GM23338 (cell line): ENCODE data around the gene LFNG. TPM values are rescaled to one million over a fixed set of nuclear protein-coding genes. Genes with fewer than 3 reads are reported as not detected.

Source experiments
- ATAC-seq: fragments of 200-7000 bp; cut with Tn5 transposase; 3 replicates; pipeline ENCODE4 v1.9.1; 2020
- DNase-seq: peaks from one replicate; pipeline ENCODE4 v3.0.0-alpha.2; 2015; ENCODE audit warnings: low spot score
- H2AFZ ChIP-seq: fragments of 200-600 bp; sonication (generic); 2 replicates; pipeline ENCODE4 v1.8.0; 2016; ENCODE audit warnings: antibody characterized with exemption, mild to moderate bottlenecking, moderate library complexity
- H3F3A ChIP-seq: fragments of 200-600 bp; sonication (generic); replicated peaks from 2 replicates; pipeline ENCODE4 v1.8.0; 2017; ENCODE audit warnings: antibody characterized with exemption, mixed run types, low read depth
- H3K27ac ChIP-seq: fragments of 200-600 bp; sonication (generic); 2 replicates; pipeline ENCODE4 v1.6.1; 2016; ENCODE audit warnings: low read depth
- H3K27me3 ChIP-seq: fragments of 200-600 bp; sonication (generic); 2 replicates; pipeline ENCODE4 v1.8.0; 2016; ENCODE audit warnings: mild to moderate bottlenecking, mixed run types, moderate library complexity; ENCODE audit not compliant: insufficient read depth
- H3K36me3 ChIP-seq: fragments of 200-600 bp; sonication (generic); 2 replicates; pipeline ENCODE4 v1.8.0; 2016; ENCODE audit warnings: mild to moderate bottlenecking; ENCODE audit not compliant: insufficient read depth
- H3K4me1 ChIP-seq: fragments of 200-600 bp; sonication (generic); 2 replicates; pipeline ENCODE4 v1.8.0; 2016; ENCODE audit warnings: mild to moderate bottlenecking, moderate library complexity; ENCODE audit not compliant: insufficient read depth
- H3K4me2 ChIP-seq: fragments of 200-600 bp; sonication (generic); 2 replicates; pipeline ENCODE4 v1.7.1; 2017; ENCODE audit warnings: mixed run types
- H3K4me3 ChIP-seq: fragments of 200-600 bp; sonication (generic); 2 replicates; pipeline ENCODE4 v1.6.1; 2016; ENCODE audit warnings: mixed run types
- H3K79me2 ChIP-seq: fragments of 200-600 bp; sonication (generic); replicated peaks from 2 replicates; pipeline ENCODE4 v1.8.0; 2017; ENCODE audit warnings: mild to moderate bottlenecking; ENCODE audit not compliant: insufficient read depth
- H3K9me2 ChIP-seq: fragments of 200-600 bp; sonication (generic); 2 replicates; pipeline ENCODE4 v1.8.0; 2017; ENCODE audit not compliant: insufficient read depth
- H4K20me1 ChIP-seq: fragments of 200-600 bp; sonication (generic); replicated peaks from 2 replicates; pipeline ENCODE4 v1.8.0; 2017; ENCODE audit warnings: mild to moderate bottlenecking; ENCODE audit not compliant: insufficient read depth
- H3K27ac Mint-ChIP-seq: 2 replicates; pipeline ENCODE4 v1.8.0; 2020; ENCODE audit warnings: inconsistent platforms, mild to moderate bottlenecking, moderate library complexity, mixed read lengths
- H3K27me3 Mint-ChIP-seq: 3 replicates; pipeline ENCODE4 v1.8.0; 2022; ENCODE audit warnings: low read depth, mild to moderate bottlenecking, moderate library complexity, mixed read lengths, inconsistent platforms; ENCODE audit not compliant: insufficient read depth, poor library complexity
- H3K36me3 Mint-ChIP-seq: 3 replicates; pipeline ENCODE4 v1.8.0; 2021; ENCODE audit warnings: low read depth, mild to moderate bottlenecking, inconsistent platforms, moderate library complexity, mixed read lengths
- H3K4me1 Mint-ChIP-seq: 3 replicates; pipeline ENCODE4 v1.8.0; 2020; ENCODE audit warnings: mild to moderate bottlenecking, inconsistent platforms, mixed read lengths
- H3K4me3 Mint-ChIP-seq: 3 replicates; pipeline ENCODE4 v1.8.0; 2021; ENCODE audit warnings: moderate library complexity, mild to moderate bottlenecking, inconsistent platforms, mixed read lengths
- H3K9me3 Mint-ChIP-seq: 3 replicates; pipeline ENCODE4 v1.8.0; 2020; ENCODE audit warnings: moderate library complexity, mild to moderate bottlenecking, inconsistent platforms, mixed read lengths
- CREB1 ChIP-seq: fragments of 250-450 bp; sonication (Bioruptor Pico); IDR thresholded peaks from 2 replicates; pipeline ENCODE4 v1.5.0; 2020; ENCODE audit warnings: low read depth, mild to moderate bottlenecking, moderate library complexity
- CTCF ChIP-seq, 2 experiments: fragments of 200-600 bp in 1 of 2; sonication (generic) in 1 of 2; conservative IDR thresholded peaks; 2 replicates each; pipeline versions ENCODE4 v1.5.1 to v1.6.1; 2016 to 2017; ENCODE audit warnings: antibody characterized with exemption in 2 of 2, low read depth in 2 of 2, mild to moderate bottlenecking in 2 of 2, moderate library complexity in 1 of 2
- ETS1 ChIP-seq: IDR thresholded peaks from 2 replicates; pipeline ENCODE4 v1.6.1; 2016; ENCODE audit warnings: antibody characterized with exemption
- EZH2 ChIP-seq: fragments of 200-600 bp; sonication (generic); IDR thresholded peaks from one replicate; pipeline ENCODE4 v1.8.0; 2017; ENCODE audit warnings: antibody characterized with exemption, mild to moderate bottlenecking, low read depth; ENCODE audit not compliant: unreplicated experiment
- JUNB ChIP-seq: IDR thresholded peaks from one replicate; pipeline ENCODE4 v1.6.1; 2016; ENCODE audit warnings: antibody characterized with exemption; ENCODE audit not compliant: unreplicated experiment
- NANOG ChIP-seq: IDR thresholded peaks from 2 replicates; pipeline ENCODE4 v1.6.1; 2016; ENCODE audit warnings: antibody characterized with exemption, borderline replicate concordance
- POLR2AphosphoS5 ChIP-seq: IDR thresholded peaks from 2 replicates; pipeline ENCODE4 v1.6.1; 2016; ENCODE audit warnings: antibody characterized with exemption, low read depth
- REST ChIP-seq: IDR thresholded peaks from one replicate; pipeline ENCODE4 v1.6.1; 2018; ENCODE audit warnings: antibody characterized with exemption; ENCODE audit not compliant: unreplicated experiment
- STAT1 ChIP-seq: IDR thresholded peaks from one replicate; pipeline ENCODE4 v1.6.1; 2016; ENCODE audit warnings: antibody characterized with exemption; ENCODE audit not compliant: unreplicated experiment
- ZNF114 ChIP-seq: fragments of 250-450 bp; sonication (Bioruptor Pico); IDR thresholded peaks from 2 replicates; pipeline ENCODE4 v1.5.0; 2020; ENCODE audit warnings: mild to moderate bottlenecking, moderate library complexity
- ZNF331 ChIP-seq: fragments of 250-450 bp; sonication (Bioruptor Pico); IDR thresholded peaks from 2 replicates; pipeline ENCODE4 v1.5.0; 2020; ENCODE audit warnings: low read depth, mild to moderate bottlenecking, moderate library complexity
- ZNF462 ChIP-seq: fragments of 250-450 bp; sonication (Bioruptor Pico); IDR thresholded peaks from 2 replicates; pipeline ENCODE4 v1.5.0; 2020; ENCODE audit warnings: mild to moderate bottlenecking, moderate library complexity
- polyA plus RNA-seq: library from polyadenylated mRNA; unstranded; fragments of >200 nt; fragmentation: Nextera tagmentation; extraction: Ambion mirVana; gene quantifications from 2 replicates; pipeline ENCODE4 v1.2.1, GENCODE V29; 2016
- total RNA-seq: library from RNA; depleted of rRNA; stranded (reverse); fragments of >200 nt; shearing (Covaris generic); gene quantifications from 2 replicates; pipeline ENCODE4 v1.2.3, GENCODE V29; 2014

Gene LFNG
- total and polyA plus RNA-seq, 2 experiments from 2014 or later, result 1.7 to 35.4 TPM

GRCh38 chr7:2501947-2502646 lies 17.5 kb upstream of the LFNG start:
- Mint-ChIP-seq H3K4me3 (no peak overlapping the region), H3K4me1 (peaks cover 31% of the 10 kb centered on the region), H3K27ac (no peak overlapping the region), H3K9me3 (no peaks in the 10 kb centered on the region), H3K36me3 (no peaks in the 10 kb centered on the region; the same call in 2 of the 3 replicates), H3K27me3 (peaks cover 13% of the 10 kb centered on the region)
- peaks cover 13% of the 10 kb centered on the region; the same call in 1 of the 2 replicates for H3K4me1 ChIP-seq
- H3K27ac ChIP-seq, result no peak overlapping the region
- no peaks in the 10 kb centered on the region for H3K9me2 ChIP-seq
- no peaks in the 10 kb centered on the region for H3K36me3 ChIP-seq
- H3K4me3 ChIP-seq, result no peak overlapping the region
- H3K4me2 ChIP-seq, result no peak overlapping the region
- no peaks in the 10 kb centered on the region for H3K27me3 ChIP-seq
- TF ChIP-seq STAT1 (no peak), ZNF114 (CRISPR knock-in tag) (no peak), ZNF331 (no peak), ZNF462 (CRISPR knock-in tag) (no peak), CREB1 (CRISPR knock-in tag) (no peak), NANOG (no peak), CTCF (conservative IDR thresholded peaks at IDR 0.05; ENCODE audit: low read depth in 2 of 2) (no peak), EZH2 (no peak), REST (no peak), JUNB (no peak), ETS1 (no peak), POLR2AphosphoS5 (no peak)
- DNase-seq (no peak), ATAC-seq (no peak)
- no peaks in the 10 kb centered on the region for H4K20me1 ChIP-seq
- 0 out of 2 replicates have a peak, but pooled peaks cover 3% of the 10 kb centered on the region for H3F3A ChIP-seq
- no peak overlapping the region for H2AFZ ChIP-seq
- no peaks in the 10 kb centered on the region for H3K79me2 ChIP-seq
